Esophagus squamous epithelium (tissue), 5 donors: ENCODE measurements around the gene PCDHB1. TPM values are rescaled to one million over a fixed set of nuclear protein-coding genes. Genes with fewer than 3 reads are reported as not detected.
A peak's percentile ranks its signal among the peaks of the same experiment; 100 is the strongest.

Experiments used
- DNase-seq: peaks from one replicate; lab custom pipeline; 2025; lab: John Stamatoyannopoulos, UW
- H3K27ac ChIP-seq, 4 donors: fragments of 200-600 bp; sonication (generic); one replicate each; pipeline ENCODE4 v1.5.1; 2016 to 2019; ENCODE audit warnings: mild to moderate bottlenecking in 1 of 4
- H3K27me3 ChIP-seq, 4 donors: fragments of 200-600 bp; sonication (generic); 1 replicate in 3 of 4; 2 replicates in 1 of 4; pipeline versions ENCODE4 v1.5.1 to v1.6.0; 2017 to 2021; ENCODE audit warnings: antibody characterized with exemption in 1 of 4
- H3K36me3 ChIP-seq, 3 donors: fragments of 200-600 bp; sonication (generic); one replicate each; pipeline ENCODE4 v1.5.1; 2016 to 2019
- H3K4me1 ChIP-seq, 3 donors: fragments of 200-600 bp; sonication (generic); one replicate each; pipeline ENCODE4 v1.5.1; 2017 to 2019
- H3K4me3 ChIP-seq, 4 donors: fragments of 200-600 bp; sonication (generic); 1 replicate in 3 of 4; 2 replicates in 1 of 4; pipeline ENCODE4 v1.5.1; 2016 to 2019; ENCODE audit warnings: mild to moderate bottlenecking in 2 of 4, moderate library complexity in 1 of 4
- H3K9me3 ChIP-seq, 3 donors: fragments of 200-600 bp; sonication (generic); one replicate each; pipeline ENCODE4 v1.5.1; 2016 to 2019
- POLR2A ChIP-seq, 4 donors: fragments of 450-650 bp; IDR thresholded peaks; one replicate each; pipeline ENCODE4 v1.6.1; 2017; ENCODE audit warnings: antibody characterized with exemption in 4 of 4, mild to moderate bottlenecking in 4 of 4, moderate library complexity in 3 of 4
- WGBS, 2 donors: methylation state at CpG; one replicate each; pipeline ENCODE4 v1.1.5; 2018; 5-methylcytosine and 5-hydroxymethylcytosine counted together
- intact Hi-C: fragments of 100-400 bp; cut with DNase I; formaldehyde crosslinking; loops from one replicate; pipeline ENCODE4 v1.15.0; 2022
- total RNA-seq, 4 donors: library from RNA; depleted of rRNA; stranded (reverse); fragments of >200 nt; gene quantifications; one replicate each; pipeline ENCODE4 v1.1.0, GENCODE V29; 2016
- TF ChIP-seq, protein P1 (sequence below), 6 experiments: fragments of 450-650 bp in 4 of 6; fragments of 200-600 bp in 2 of 6; sonication (generic) in 2 of 6; IDR thresholded peaks; one replicate each; pipeline ENCODE4 v1.5.1; 2016 to 2019; ENCODE audit warnings: antibody characterized with exemption in 6 of 6, mild to moderate bottlenecking in 4 of 6, moderate library complexity in 4 of 6
- donor health status: DM: yes; HTN: yes; CAD: no.

Gene PCDHB1
- total RNA-seq, 4 donors from 2014 or later = not detected

- intact Hi-C loops = no loop called here
- Histone ChIP-seq H3K4me3 (peak overlapping the region in 3 of 4 donors; percentile 10 to 57 (median 21)), H3K27ac (peak overlapping the region in 1 of 4 donors; percentile 60), H3K4me1 (peaks cover 0 to 18% (median 4%) of the 10 kb centered on the region in 3 donors), H3K9me3 (no peaks in the 10 kb centered on the region), H3K27me3 (peaks cover 0 to 4% (median 0%) of the 10 kb centered on the region in 4 donors), H3K36me3 (no peaks in the 10 kb centered on the region)
- TF ChIP-seq, protein P1, sequence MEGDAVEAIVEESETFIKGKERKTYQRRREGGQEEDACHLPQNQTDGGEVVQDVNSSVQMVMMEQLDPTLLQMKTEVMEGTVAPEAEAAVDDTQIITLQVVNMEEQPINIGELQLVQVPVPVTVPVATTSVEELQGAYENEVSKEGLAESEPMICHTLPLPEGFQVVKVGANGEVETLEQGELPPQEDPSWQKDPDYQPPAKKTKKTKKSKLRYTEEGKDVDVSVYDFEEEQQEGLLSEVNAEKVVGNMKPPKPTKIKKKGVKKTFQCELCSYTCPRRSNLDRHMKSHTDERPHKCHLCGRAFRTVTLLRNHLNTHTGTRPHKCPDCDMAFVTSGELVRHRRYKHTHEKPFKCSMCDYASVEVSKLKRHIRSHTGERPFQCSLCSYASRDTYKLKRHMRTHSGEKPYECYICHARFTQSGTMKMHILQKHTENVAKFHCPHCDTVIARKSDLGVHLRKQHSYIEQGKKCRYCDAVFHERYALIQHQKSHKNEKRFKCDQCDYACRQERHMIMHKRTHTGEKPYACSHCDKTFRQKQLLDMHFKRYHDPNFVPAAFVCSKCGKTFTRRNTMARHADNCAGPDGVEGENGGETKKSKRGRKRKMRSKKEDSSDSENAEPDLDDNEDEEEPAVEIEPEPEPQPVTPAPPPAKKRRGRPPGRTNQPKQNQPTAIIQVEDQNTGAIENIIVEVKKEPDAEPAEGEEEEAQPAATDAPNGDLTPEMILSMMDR (IDR thresholded peaks at IDR 0.05) = peak in 2 of 6 experiments; percentile 11 to 31
- no peak for TF ChIP-seq POLR2A (IDR thresholded peaks at IDR 0.05)
- 17 to 25% methylated on average over 23 to 24 of the region's 24 CpGs for WGBS, 2 donors
- DNase-seq = no peak
Measured at GRCh38 chr5:141040093-141040770, 10.9 kb upstream of the PCDHB1 start.

GRCh38 chr5:141040771-141041426 lies 10.3 kb upstream of the PCDHB1 start:
- DNase-seq = peak; percentile 11
- no peaks in the 10 kb centered on the region for H3K9me3 ChIP-seq
- peaks cover 0 to 18% (median 4%) of the 10 kb centered on the region in 3 donors for H3K4me1 ChIP-seq
- TF ChIP-seq, protein P1 (IDR thresholded peaks at IDR 0.05) = peak; percentile 30 to 85 (median 62)
- TF ChIP-seq POLR2A (IDR thresholded peaks at IDR 0.05) = peak in 1 of 4 donors; percentile 12
- WGBS, 2 donors = 8 to 16% methylated on average over 17 to 25 of the region's 25 CpGs
- no peaks in the 10 kb centered on the region for H3K36me3 ChIP-seq
- H3K27me3 ChIP-seq = peaks cover 0 to 4% (median 0%) of the 10 kb centered on the region in 4 donors
- peak overlapping the region in 3 of 4 donors; percentile 10 to 57 (median 21) for H3K4me3 ChIP-seq
- H3K27ac ChIP-seq = peak overlapping the region in 1 of 4 donors; percentile 60
- intact Hi-C loops = no loop called here

DNA sequence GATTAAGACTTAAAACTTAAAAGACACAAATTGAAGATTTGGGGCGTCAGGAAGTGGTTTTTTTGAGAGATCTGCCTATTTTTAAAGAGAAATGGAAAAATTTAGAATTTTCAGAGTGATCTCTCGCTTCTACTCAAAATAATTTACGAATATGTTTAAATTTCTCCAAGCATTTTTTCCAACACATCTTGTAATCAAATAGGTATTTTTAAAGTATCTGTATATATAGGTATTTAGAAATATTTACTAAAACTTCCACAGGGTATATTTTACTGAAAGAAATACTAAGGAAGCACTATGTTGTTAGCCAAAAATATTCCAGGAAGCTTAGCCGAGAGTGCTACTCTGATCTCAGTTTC lies 9.8 kb upstream of the PCDHB1 start:
- Histone ChIP-seq H3K4me3 (no peak overlapping the region), H3K36me3 (no peaks in the 10 kb centered on the region), H3K4me1 (peaks cover 0 to 18% (median 4%) of the 10 kb centered on the region in 3 donors), H3K27ac (no peak overlapping the region), H3K27me3 (peaks cover 0 to 7% (median 0%) of the 10 kb centered on the region in 4 donors), H3K9me3 (no peaks in the 10 kb centered on the region)
- intact Hi-C loops = no loop called here
- DNase-seq = no peak
- TF ChIP-seq, protein P1 (IDR thresholded peaks at IDR 0.05) = no peak
- no peak for TF ChIP-seq POLR2A (IDR thresholded peaks at IDR 0.05)
- 24 to 26% methylated on average over 4 of the region's 4 CpGs for WGBS, 2 donors

- H3K36me3 ChIP-seq = no peaks in the 10 kb centered on the region
- H3K27ac ChIP-seq = no peak overlapping the region
- H3K9me3 ChIP-seq = no peaks in the 10 kb centered on the region
- H3K4me1 ChIP-seq = peaks cover 0 to 18% (median 4%) of the 10 kb centered on the region in 3 donors
- H3K4me3 ChIP-seq = no peak overlapping the region
- WGBS, 2 donors = 62 to 65% methylated on average over 1 of the region's 1 CpG
- TF ChIP-seq, protein P1 (IDR thresholded peaks at IDR 0.05) = no peak
- TF ChIP-seq POLR2A (IDR thresholded peaks at IDR 0.05) = no peak
- intact Hi-C loops = no loop called here
- peaks cover 0 to 17% (median 0%) of the 10 kb centered on the region in 4 donors for H3K27me3 ChIP-seq
- DNase-seq = no peak
Measured at GRCh38 chr5:141042555-141042954, 8.6 kb upstream of the PCDHB1 start.

DNA sequence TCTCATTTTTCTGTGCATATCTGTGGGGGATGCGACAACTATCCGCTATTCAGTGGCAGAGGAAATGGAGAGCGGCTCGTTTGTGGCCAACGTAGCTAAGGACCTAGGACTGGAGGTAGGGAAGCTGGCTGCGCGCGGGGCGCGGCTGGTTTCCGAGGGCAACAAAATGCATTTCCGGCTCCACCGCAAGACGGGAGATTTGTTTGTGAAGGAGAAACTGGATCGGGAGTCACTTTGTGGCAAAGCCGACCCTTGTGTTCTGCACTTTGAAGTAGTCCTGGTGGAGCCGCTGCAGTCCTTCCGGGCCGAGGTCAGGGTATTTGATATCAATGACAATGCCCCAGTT lies 320 bp downstream of the PCDHB1 start:
- no peak overlapping the region for H3K27ac ChIP-seq
- no peaks in the 10 kb centered on the region for H3K9me3 ChIP-seq
- peaks cover 0 to 15% (median 0%) of the 10 kb centered on the region in 3 donors for H3K4me1 ChIP-seq
- peak overlapping the region; percentile 26 to 64 (median 48) for H3K4me3 ChIP-seq
- intact Hi-C loops = no loop called here
- TF ChIP-seq, protein P1 (IDR thresholded peaks at IDR 0.05) = no peak
- TF ChIP-seq POLR2A (IDR thresholded peaks at IDR 0.05) = no peak
- no peak for DNase-seq
- WGBS, 2 donors = 4 to 21% methylated on average over 19 of the region's 19 CpGs
- H3K27me3 ChIP-seq = peaks cover 0 to 56% (median 0%) of the 10 kb centered on the region in 4 donors
- no peaks in the 10 kb centered on the region for H3K36me3 ChIP-seq
